GM18511 (cell line): ENCODE results near the gene MAP3K2.
"Not testable (repeated sequence)": the region's sequence is repeated elsewhere in the genome, so short reads cannot be mapped to it uniquely, and the experiment has no call there.

Experiments
- ATAC-seq: cut with Tn5 transposase; IDR thresholded peaks from one replicate; pipeline ENCODE4 v1.9.1; 2021; ENCODE audit warnings: mild to moderate bottlenecking, moderate library complexity; ENCODE audit not compliant: unreplicated experiment

MAP3K2 gene

GRCh38 chr2:127353873-127354676 lies 33.7 kb downstream of the MAP3K2 start:
- not testable (repeated sequence) for ATAC-seq

GRCh38 chr2:127353223-127353622 lies 34.6 kb downstream of the MAP3K2 start:
- not testable (repeated sequence) for ATAC-seq

- no peak for ATAC-seq
Measured at GRCh38 chr2:127351603-127352002, 36.2 kb downstream of the MAP3K2 start.

GRCh38 chr2:127348426-127349000 lies 39.3 kb downstream of the MAP3K2 start:
- ATAC-seq = no peak

DNA sequence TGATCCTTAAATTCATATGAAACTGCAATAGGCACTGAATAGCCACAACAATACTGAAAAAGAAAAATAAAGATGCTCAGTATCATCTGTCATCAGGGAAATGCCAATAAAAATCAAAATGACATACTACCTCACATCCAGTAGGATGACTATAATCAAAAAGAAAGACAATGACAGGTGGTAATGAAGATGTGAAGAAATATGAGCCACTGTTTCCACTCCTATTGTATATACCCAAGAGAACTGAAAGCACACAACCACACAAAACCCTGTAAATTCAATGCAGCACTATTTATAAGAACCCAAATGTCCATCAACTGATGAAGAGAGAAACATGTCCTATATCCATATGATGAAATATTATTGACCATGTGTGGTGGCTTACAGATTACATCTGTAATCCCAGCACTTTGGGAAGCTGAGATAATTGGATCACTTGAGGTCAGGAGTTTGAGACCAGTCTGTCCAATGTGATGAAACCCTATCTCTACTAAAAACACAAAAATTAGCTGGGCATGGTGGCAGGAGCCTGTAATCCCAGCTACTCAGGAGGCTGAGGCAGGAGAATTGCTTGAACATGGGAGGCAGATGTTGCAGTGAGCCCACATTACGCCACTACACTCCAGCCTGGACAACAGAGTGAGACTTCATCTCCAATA lies 39.9 kb downstream of the MAP3K2 start:
- no peak for ATAC-seq

DNA sequence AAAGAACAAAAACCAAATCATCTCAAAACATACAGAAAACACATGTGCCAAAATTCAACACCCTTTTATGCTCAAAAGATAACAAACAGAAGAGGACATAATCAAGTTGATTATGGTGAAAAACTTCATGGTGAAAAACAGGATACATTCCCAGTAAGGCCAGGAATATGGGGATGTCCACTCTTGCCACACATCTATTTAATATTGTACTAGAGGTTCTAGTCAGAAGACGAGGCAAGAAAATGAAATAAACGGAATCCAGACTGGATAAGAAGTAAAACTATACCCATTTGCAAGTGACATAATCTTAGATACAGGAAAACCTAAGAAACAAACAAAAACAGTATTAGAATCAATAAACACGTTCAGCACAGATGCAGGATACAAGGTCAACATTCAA lies 40.8 kb downstream of the MAP3K2 start:
- ATAC-seq = no peak

DNA sequence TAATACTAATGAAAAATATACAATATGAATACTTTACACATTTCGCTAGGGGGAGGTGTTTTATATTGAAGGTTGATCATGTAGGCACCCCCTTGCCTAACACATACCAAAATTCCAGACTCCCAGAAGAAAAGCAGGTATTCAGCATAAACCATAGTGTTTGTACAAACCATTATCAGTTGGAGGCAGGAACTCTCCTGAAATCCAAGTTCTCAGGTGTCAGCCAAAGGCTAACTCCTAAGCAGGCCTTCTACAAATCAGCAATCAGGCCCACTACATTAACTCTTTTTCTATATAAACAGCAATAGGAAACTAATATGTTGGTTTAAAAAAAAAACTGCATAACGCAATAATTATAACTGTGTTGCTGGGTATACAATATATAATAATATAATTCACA lies 44.5 kb downstream of the MAP3K2 start:
- no peak for ATAC-seq

DNA sequence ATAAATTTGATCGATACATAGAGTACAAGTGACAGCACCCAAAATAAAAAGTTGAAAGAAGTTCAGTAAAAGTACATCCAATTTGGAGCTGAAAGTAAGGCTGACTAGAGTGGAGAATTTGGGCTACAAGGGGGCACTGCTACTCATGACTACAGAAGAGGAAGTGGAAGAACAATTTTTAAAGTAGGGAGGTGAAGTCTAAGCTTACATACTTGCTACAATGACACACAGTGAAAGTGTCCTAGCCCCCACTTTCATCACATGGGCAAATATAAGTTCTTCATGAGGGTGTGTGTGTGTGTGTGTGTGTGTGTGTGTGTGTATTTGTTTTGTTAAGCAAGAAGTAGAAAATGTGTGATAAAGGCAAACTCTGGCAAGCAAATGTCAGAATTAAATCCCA lies 45.7 kb downstream of the MAP3K2 start:
- peak; percentile 88 for ATAC-seq

GRCh38 chr2:127332335-127332734 lies 55.4 kb downstream of the MAP3K2 start:
- ATAC-seq = no peak

DNA sequence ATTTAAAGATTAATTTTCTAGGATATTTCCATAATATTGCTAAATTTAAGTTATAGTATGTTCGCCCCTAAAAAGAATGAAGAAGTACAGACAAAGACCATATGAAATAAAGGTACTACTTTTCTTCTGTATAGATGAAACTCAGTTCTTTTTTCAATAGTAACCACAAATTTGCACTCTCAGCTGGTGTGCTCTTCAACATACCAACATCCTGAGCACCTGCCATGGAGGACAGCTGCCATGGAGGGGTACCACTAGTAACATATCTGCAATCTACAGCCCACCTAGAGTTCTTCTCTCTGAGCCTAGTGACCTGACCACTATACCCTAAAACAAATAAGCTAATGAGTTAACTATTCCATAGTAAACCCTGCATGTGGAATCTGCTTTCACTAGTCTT lies 57.0 kb downstream of the MAP3K2 start:
- peak; percentile 63 for ATAC-seq

GRCh38 chr2:127326289-127326945 lies 61.4 kb downstream of the MAP3K2 start:
- no peak for ATAC-seq

GRCh38 chr2:127324635-127325034 lies 63.1 kb downstream of the MAP3K2 start:
- ATAC-seq = no peak

GRCh38 chr2:127321303-127321702 lies 66.5 kb downstream of the MAP3K2 start:
- ATAC-seq = no peak

- ATAC-seq = no peak
Measured at GRCh38 chr2:127320586-127321275, 67.0 kb downstream of the MAP3K2 start.

- no peak for ATAC-seq
Measured at GRCh38 chr2:127320067-127320466, 67.7 kb downstream of the MAP3K2 start.

DNA sequence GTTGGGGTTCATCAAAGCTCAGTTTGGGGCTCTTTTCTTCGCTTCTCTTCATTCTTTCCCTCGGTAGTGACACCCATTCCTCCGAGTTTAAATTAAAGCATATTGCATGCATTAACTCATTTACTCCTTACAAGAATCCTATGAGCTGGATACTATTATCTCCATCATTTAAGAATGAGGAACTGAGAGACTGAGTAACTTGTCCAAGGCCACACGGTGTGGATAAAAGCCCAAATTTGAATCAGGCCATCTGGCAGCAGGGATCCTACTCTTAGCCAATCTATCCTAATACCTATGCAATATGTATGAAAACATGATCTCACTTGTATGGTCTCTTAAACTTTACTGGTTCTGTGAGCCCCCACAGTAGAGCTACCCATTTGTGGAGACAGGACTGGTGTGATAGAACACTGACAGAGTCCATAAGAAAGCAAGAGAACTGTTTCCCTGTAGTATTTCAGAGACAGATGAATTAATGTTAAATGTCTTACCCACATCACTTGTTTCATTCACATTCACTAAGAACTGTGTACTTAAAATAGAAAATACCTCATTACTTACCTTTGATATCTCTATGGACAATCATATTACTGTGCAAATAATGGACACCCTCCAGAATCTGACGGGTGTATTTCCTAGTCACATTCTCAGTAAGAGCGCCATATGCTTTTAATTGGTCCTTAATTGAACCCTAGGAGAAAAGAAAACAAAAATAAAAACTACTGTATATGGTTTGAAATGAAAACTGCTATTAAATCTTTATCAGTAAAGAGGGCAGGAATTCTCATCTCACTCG lies 73.4 kb downstream of the MAP3K2 start:
- ATAC-seq = no peak

DNA sequence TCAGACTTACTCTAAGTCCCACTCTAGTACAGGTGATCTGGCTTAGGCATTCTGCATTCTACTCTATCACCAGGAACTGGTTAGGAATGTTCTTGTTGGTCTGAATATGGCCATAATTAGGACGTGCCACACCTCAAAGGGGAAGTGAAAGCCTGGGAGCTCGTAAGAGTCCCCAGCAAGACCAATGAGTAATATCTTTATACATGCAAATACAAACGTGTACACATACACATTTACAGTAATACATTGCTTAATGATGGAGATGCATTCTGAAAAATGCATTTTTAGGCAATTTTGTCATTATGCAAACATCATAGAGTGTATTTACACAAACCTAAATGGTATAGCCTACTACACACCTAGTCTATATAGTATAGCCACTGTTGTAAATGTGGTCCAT lies 74.4 kb downstream of the MAP3K2 start:
- ATAC-seq = peak; percentile 99

DNA sequence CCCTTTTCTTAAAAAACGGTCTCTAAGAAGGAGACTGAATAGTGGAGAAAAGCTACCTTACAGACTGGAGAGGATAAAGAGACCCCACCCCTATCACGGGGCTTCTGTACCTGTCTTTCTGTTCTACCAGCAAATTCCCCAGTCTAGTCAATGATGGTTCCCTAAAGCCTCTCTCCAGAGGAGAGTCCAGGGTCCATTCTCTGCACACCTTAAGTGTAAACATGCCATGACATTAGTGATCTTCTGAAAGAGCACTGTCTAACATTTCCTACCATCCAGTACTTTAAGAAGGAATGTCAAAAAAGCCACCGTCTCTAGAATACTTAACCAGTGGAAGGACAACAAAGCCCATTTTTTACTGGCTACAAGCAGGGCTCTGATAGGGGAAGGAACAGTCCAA lies 76.8 kb downstream of the MAP3K2 start:
- ATAC-seq = no peak

GRCh38 chr2:127309468-127309867 lies 78.3 kb downstream of the MAP3K2 start:
- ATAC-seq = no peak

GRCh38 chr2:127308586-127309138 lies 79.1 kb downstream of the MAP3K2 start:
- ATAC-seq = no peak
